NB4 (cell line): ENCODE data around the gene NLGN4Y.

ENCODE experiments used
- DNase-seq: peaks from one replicate; pipeline ENCODE4 v3.0.0; 2010; ENCODE audit warnings: low read depth
- H3K4me3 ChIP-seq: one replicate; pipeline ENCODE4 v1.5.1; 2011; ENCODE audit warnings: mild to moderate bottlenecking, low read depth, low read length, moderate library complexity
- CTCF ChIP-seq: IDR thresholded peaks from one replicate; pipeline ENCODE4 v1.5.1; 2012; ENCODE audit warnings: low read depth, low read length
- MAX ChIP-seq: IDR thresholded peaks from 2 replicates; pipeline ENCODE4 v1.6.1; 2011; ENCODE audit warnings: low read depth, low read length
- MYC ChIP-seq: IDR thresholded peaks from 2 replicates; pipeline ENCODE4 v1.6.1; 2011; ENCODE audit warnings: low read depth, low read length
- POLR2A ChIP-seq: IDR thresholded peaks from 2 replicates; pipeline ENCODE4 v1.6.1; 2011; ENCODE audit warnings: mild to moderate bottlenecking; ENCODE audit not compliant: insufficient read length; ENCODE audit errors: extremely low read depth

Gene NLGN4Y

GRCh38 chrY:14524272-14525231 lies at the start of gene NLGN4Y:
TSS of gene NLGN4Y (plus strand) at chrY:14524529. CDS start at chrY:14622120, 97,591 bp downstream.
- no peak within 1 kb of the TSS for H3K4me3 ChIP-seq

GRCh38 chrY:14485935-14486334 lies 38.4 kb upstream of the NLGN4Y start:
- no peak for DNase-seq
- TF ChIP-seq MYC (no peak), CTCF (no peak), POLR2A (no peak), MAX (no peak)

More at GRCh38 chrY:14524272-14525231, at the start of gene NLGN4Y:
- no peak for DNase-seq
- TF ChIP-seq MYC (no peak), POLR2A (no peak), CTCF (no peak), MAX (no peak)

GRCh38 chrY:14490226-14490625 lies 34.1 kb upstream of the NLGN4Y start:
- no peak for DNase-seq

More at GRCh38 chrY:14485935-14486334, 38.4 kb upstream of the NLGN4Y start:
- no peak overlapping the region for H3K4me3 ChIP-seq

GRCh38 chrY:14498071-14498470 lies 26.3 kb upstream of the NLGN4Y start:
- H3K4me3 ChIP-seq, result no peak overlapping the region
- no peak for TF ChIP-seq MAX
- no peak for DNase-seq

More at GRCh38 chrY:14490226-14490625, 34.1 kb upstream of the NLGN4Y start:
- no peak overlapping the region for H3K4me3 ChIP-seq
- TF ChIP-seq MAX (no peak), MYC (no peak), POLR2A (no peak), CTCF (no peak)

GRCh38 chrY:14504592-14504991 lies 19.7 kb upstream of the NLGN4Y start:
- TF ChIP-seq MAX (no peak), MYC (no peak), POLR2A (no peak), CTCF (no peak)
- DNase-seq, result no peak
- H3K4me3 ChIP-seq, result no peak overlapping the region

- TF ChIP-seq MAX (no peak), POLR2A (no peak), MYC (no peak), CTCF (no peak)
- no peak overlapping the region for H3K4me3 ChIP-seq
- no peak for DNase-seq
Observed at GRCh38 chrY:14522379-14522950, 1.9 kb upstream of the NLGN4Y start.
